Adipocyte (in vitro differentiated cells): ENCODE measurements around the gene UNK.

Experiments used
- DNase-seq: peaks from one replicate; pipeline ENCODE4 v3.0.0-alpha.2; 2015; ENCODE audit warnings: low read depth
- H3K27me3 ChIP-seq: replicated peaks from 2 replicates; pipeline ENCODE4 v1.7.0; 2013; ENCODE audit warnings: mild to moderate bottlenecking, low read length, moderate library complexity; ENCODE audit not compliant: control insufficient read depth, insufficient read depth
- H3K36me3 ChIP-seq: 2 replicates; pipeline ENCODE4 v1.7.0; 2013; ENCODE audit warnings: low read length, mild to moderate bottlenecking, moderate library complexity; ENCODE audit not compliant: control insufficient read depth, insufficient read depth, severe bottlenecking
- H3K4me1 ChIP-seq: 2 replicates; pipeline ENCODE4 v1.7.0; 2013; ENCODE audit warnings: mild to moderate bottlenecking, low read length, moderate library complexity; ENCODE audit not compliant: control insufficient read depth, insufficient read depth
- H3K4me3 ChIP-seq: 2 replicates; pipeline ENCODE4 v1.7.0; 2013; ENCODE audit warnings: mild to moderate bottlenecking, low read length, moderate library complexity
- H3K9ac ChIP-seq: 2 replicates; pipeline ENCODE4 v1.7.0; 2013; ENCODE audit warnings: mild to moderate bottlenecking, low read length, moderate library complexity
- H3K9me3 ChIP-seq: 2 replicates; pipeline ENCODE4 v1.7.0; 2013; ENCODE audit warnings: mild to moderate bottlenecking, low read length, moderate library complexity; ENCODE audit not compliant: control insufficient read depth

UNK gene

DNA sequence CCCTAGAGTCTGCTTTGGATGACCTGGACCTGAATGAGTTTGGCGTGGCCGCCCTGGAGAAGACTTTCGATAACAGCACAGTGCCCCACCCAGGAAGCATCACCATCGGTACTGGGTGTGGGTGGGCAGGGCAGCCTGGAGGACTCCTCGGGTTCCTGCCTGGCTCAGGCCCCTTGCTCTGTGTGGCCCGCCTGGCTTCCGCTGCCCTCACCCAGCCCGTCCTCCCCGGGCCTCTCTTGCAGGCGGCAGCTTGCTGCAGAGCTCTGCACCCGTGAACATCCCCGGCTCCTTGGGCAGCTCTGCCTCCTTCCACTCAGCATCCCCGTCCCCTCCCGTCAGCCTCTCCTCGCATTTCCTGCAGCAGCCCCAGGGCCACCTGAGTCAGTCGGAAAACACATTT, 35.1 kb downstream of the UNK start:
- Histone ChIP-seq H3K36me3 (peaks cover 78% of the 10 kb centered on the region), H3K27me3 (no peaks in the 10 kb centered on the region), H3K9ac (no peak overlapping the region), H3K9me3 (no peaks in the 10 kb centered on the region), H3K4me3 (no peak overlapping the region), H3K4me1 (peaks cover 5% of the 10 kb centered on the region)
- DNase-seq = no peak

DNA sequence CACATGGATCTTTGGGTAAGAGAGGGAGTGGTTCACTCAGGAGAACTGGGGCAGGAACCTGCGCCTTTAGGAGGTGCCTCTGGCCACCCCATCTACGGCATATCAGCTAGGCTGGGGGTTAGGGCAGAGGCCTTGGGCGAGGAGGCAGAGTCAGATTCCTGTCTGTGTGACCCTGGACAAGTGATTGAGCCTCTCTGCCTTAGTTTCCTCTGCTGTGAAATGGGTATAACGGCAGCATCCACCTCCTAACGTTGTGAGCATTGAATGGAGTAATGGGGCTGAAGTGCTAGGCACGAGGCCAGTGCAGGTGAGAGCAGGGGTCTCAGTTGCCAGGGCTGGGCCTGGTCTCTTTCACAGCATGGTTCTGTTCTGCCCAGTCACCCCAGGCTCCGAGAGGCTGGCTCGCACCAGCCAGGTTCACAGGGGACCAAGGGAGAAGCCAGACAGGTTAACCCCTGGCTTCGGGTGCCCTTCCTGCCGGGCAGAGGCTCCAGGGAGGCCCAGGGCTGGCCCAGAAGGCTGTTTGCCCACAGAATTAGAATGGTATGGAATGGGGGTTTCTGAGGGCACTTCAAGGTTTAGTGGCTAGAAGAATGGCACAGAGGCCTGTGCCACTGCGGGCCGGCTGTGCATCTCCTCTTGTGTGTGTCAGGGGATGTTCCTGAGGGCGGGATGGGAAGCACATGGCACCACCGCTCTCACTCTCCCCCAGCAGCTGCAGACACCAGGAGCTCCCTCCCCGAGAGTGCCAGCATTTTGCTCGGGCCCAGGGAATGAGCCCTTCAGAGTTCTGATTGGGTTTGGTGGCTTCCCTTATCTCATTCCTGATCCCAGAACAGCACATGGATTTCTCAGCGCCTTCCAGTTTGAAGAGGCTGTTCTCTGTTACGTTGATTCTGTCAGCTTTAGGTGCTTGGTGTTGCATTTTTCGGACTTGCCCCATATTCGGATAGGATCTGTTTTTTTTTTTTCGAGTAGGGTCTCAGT, 35.8 kb downstream of the UNK start:
- H3K27me3 ChIP-seq = no peaks in the 10 kb centered on the region
- H3K4me3 ChIP-seq = no peak overlapping the region
- no peaks in the 10 kb centered on the region for H3K4me1 ChIP-seq
- H3K9me3 ChIP-seq = no peaks in the 10 kb centered on the region
- DNase-seq = no peak
- no peak overlapping the region for H3K9ac ChIP-seq
- H3K36me3 ChIP-seq = peaks cover 73% of the 10 kb centered on the region

DNA sequence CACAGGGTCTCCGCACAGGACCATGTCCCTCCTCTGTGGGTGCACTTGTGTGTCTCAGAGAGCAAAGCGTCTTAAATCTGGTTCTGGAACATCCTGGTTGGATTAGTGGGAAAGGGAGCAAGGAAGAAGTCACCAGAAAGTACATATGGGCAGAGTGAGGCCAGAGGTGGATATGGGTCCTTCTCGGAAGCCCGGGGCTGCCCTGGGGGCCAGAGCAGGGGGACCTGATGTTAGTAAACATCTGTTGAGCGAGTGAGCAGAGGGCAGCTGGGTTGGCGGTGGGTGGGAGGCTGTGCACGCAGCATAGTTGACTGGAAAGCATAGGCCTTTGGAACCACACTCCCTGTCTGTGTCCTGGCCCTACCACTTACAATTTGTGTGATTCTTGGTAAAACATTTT, 36.9 kb downstream of the UNK start:
- H3K9me3 ChIP-seq = no peaks in the 10 kb centered on the region
- no peaks in the 10 kb centered on the region for H3K4me1 ChIP-seq
- H3K27me3 ChIP-seq = no peaks in the 10 kb centered on the region
- no peak overlapping the region for H3K4me3 ChIP-seq
- H3K36me3 ChIP-seq = peaks cover 70% of the 10 kb centered on the region
- no peak for DNase-seq
- no peak overlapping the region for H3K9ac ChIP-seq

GRCh38 chr17:75822119-75822799, 37.7 kb downstream of the UNK start:
- Histone ChIP-seq H3K9me3 (no peaks in the 10 kb centered on the region), H3K27me3 (no peaks in the 10 kb centered on the region), H3K4me1 (peaks cover 6% of the 10 kb centered on the region), H3K9ac (no peak overlapping the region), H3K4me3 (no peak overlapping the region), H3K36me3 (peaks cover 64% of the 10 kb centered on the region)
- no peak for DNase-seq

GRCh38 chr17:75822800-75823166, 38.2 kb downstream of the UNK start:
- no peaks in the 10 kb centered on the region for H3K27me3 ChIP-seq
- peaks cover 59% of the 10 kb centered on the region for H3K36me3 ChIP-seq
- H3K4me3 ChIP-seq = no peak overlapping the region
- peaks cover 11% of the 10 kb centered on the region for H3K4me1 ChIP-seq
- no peaks in the 10 kb centered on the region for H3K9me3 ChIP-seq
- H3K9ac ChIP-seq = no peak overlapping the region
- DNase-seq = no peak

DNA sequence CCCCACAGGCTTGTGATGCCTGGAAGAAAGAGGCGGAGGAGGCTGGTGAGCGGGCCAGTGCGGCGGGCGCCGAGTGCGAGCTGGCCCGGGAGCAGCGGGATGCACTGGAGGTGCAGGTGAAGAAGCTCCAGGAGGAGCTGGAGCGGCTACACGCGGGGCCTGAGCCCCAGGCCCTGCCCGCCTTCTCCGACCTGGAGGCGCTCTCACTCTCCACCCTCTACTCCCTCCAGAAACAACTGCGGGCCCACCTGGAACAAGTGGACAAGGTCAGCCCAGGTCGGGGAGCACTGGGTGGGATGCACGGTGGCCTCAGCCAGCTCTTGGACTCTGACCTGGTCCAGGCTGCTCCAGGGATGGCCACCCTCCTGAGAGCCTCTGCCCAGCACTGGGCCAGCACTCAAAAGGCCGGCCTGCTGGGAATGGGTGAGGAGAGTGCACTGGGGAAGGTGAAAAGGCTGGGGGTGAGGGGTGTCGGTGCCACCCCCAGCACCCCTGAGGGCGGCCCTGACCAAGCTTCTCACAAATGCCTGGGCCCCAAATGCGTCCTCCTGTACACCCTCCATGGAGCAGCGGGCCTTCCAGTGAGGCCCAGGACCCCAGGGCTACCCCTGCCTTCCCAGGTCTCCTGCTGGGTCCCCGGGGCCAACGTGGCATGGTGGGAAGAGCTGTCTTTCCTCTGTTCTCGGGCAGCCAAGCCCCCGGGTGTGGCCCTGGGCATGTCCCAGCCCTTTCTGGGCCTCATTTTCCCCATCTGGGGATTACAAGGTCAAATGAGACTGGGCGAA, 38.8 kb downstream of the UNK start:
- Histone ChIP-seq H3K9ac (no peak overlapping the region), H3K4me3 (no peak overlapping the region), H3K4me1 (peaks cover 15% of the 10 kb centered on the region), H3K9me3 (no peaks in the 10 kb centered on the region), H3K27me3 (no peaks in the 10 kb centered on the region), H3K36me3 (peaks cover 52% of the 10 kb centered on the region)
- no peak for DNase-seq

GRCh38 chr17:75824050-75824552, 39.5 kb downstream of the UNK start:
- no peak overlapping the region for H3K4me3 ChIP-seq
- no peak for DNase-seq
- H3K4me1 ChIP-seq = peaks cover 15% of the 10 kb centered on the region
- H3K9ac ChIP-seq = no peak overlapping the region
- peaks cover 46% of the 10 kb centered on the region for H3K36me3 ChIP-seq
- H3K9me3 ChIP-seq = no peaks in the 10 kb centered on the region
- no peaks in the 10 kb centered on the region for H3K27me3 ChIP-seq

DNA sequence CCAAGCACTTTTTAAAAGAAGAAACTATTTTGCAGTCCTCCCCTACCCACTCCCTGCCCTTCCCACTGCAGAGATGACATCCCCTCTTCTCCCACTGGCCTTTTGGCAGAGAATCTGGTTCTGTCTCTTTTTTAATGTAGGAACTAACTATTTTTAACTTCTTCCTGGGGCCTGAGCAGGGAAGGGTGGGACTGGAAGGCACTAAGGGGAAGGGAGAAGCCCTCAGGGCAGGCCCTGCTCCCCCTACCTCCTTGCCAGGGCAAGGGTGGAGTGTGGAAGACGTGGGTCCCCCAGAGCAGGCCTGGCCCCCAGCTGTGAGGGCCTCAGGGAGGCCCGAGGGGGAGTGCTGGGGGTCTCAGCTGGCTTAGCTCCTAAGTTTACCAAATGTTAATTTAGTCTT, 40.1 kb downstream of the UNK start:
- no peak overlapping the region for H3K9ac ChIP-seq
- H3K9me3 ChIP-seq = no peaks in the 10 kb centered on the region
- no peak for DNase-seq
- H3K27me3 ChIP-seq = no peaks in the 10 kb centered on the region
- no peak overlapping the region for H3K4me3 ChIP-seq
- peaks cover 40% of the 10 kb centered on the region for H3K36me3 ChIP-seq
- peaks cover 15% of the 10 kb centered on the region for H3K4me1 ChIP-seq

DNA sequence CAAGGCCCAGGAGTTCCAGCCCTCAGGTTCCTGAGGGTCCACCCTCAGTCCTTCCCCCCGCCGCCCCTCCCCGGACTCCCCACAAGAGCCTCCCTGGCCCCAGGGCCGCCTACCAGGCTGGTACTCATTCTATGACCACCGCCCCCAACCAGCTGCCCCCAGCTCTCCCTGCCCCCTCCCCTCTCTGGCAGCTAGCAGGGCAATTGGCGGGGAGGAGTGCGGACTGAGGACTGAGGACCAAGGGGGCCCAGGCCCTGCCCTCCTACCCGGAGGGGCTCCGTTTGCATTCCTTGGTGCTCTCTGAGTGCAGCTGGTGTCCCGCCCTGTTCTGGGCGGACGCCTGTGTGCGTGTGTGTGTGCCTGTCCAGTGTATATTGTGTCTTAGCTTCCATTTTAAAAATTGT, 40.5 kb downstream of the UNK start:
- Histone ChIP-seq H3K36me3 (peaks cover 35% of the 10 kb centered on the region), H3K27me3 (no peaks in the 10 kb centered on the region), H3K9me3 (no peaks in the 10 kb centered on the region), H3K4me1 (peaks cover 15% of the 10 kb centered on the region), H3K9ac (no peak overlapping the region), H3K4me3 (no peak overlapping the region)
- no peak for DNase-seq

GRCh38 chr17:75825748-75826370, 41.3 kb downstream of the UNK start:
- DNase-seq = no peak
- H3K4me3 ChIP-seq = no peak overlapping the region
- H3K4me1 ChIP-seq = peaks cover 15% of the 10 kb centered on the region
- H3K36me3 ChIP-seq = peaks cover 28% of the 10 kb centered on the region
- H3K9ac ChIP-seq = no peak overlapping the region
- no peaks in the 10 kb centered on the region for H3K9me3 ChIP-seq
- H3K27me3 ChIP-seq = no peaks in the 10 kb centered on the region
